ENCODE data around the gene PNKD. TPM values are rescaled to one million over a fixed set of nuclear protein-coding genes. Genes with fewer than 3 reads are reported as not detected.

The PNKD gene
- total RNA-seq, 4 donors from 2014 or later = 20.1 to 35.8 (median 31.9) TPM

DNA sequence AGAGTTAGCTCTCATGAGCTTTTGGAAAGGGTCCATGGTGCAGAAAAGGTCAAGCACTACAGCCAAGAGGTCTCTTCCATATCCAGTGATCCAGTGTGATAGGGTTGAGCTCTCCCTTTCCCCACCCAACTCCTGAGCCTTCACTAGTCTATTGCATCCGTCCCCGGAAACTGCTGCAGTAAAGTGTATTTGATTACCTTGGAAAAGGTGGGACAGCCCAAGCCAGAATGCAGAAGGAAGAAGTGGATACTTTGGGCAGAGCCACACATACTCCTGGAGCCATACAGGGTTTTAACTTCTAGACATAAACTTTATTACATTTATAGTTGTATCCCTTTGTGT is 3.6 kb downstream of the PNKD start:
- no peaks in the 10 kb centered on the region for H3K9me3 ChIP-seq
- H3K27me3 ChIP-seq = no peaks in the 10 kb centered on the region
- ATAC-seq = no peak
- no peak for DNase-seq
- no peak overlapping the region for H3K4me3 ChIP-seq
- peaks cover 32 to 38% of the 10 kb centered on the region in 2 donors for H3K4me1 ChIP-seq
- intact Hi-C loops (cut with DNase I; ENCODE audit: low total_unique reads) (loop anchor here (2.0 to 10.0 kb wide), 3 partner anchors 17 to 1859 kb away; partner anchors contain the start of gene SMARCAL1), in situ Hi-C loops (cut with MboI; ENCODE audit: low sequenced_read_pairs in 4 of 4) (loop anchor here in 2 of 4 donors (10.0 kb wide), 2 partner anchors 121 to 291 kb away; partner anchors contain the start of genes CNOT9 (in 1 of the 2), CTDSP1 (in 1 of the 2) and USP37 (in 1 of the 2))
- peak overlapping the region; percentile 78 to 90 (median 83) for H3K27ac ChIP-seq
- TF ChIP-seq POLR2A (IDR thresholded peaks at IDR 0.05) = no peak
- TF ChIP-seq, protein P1, sequence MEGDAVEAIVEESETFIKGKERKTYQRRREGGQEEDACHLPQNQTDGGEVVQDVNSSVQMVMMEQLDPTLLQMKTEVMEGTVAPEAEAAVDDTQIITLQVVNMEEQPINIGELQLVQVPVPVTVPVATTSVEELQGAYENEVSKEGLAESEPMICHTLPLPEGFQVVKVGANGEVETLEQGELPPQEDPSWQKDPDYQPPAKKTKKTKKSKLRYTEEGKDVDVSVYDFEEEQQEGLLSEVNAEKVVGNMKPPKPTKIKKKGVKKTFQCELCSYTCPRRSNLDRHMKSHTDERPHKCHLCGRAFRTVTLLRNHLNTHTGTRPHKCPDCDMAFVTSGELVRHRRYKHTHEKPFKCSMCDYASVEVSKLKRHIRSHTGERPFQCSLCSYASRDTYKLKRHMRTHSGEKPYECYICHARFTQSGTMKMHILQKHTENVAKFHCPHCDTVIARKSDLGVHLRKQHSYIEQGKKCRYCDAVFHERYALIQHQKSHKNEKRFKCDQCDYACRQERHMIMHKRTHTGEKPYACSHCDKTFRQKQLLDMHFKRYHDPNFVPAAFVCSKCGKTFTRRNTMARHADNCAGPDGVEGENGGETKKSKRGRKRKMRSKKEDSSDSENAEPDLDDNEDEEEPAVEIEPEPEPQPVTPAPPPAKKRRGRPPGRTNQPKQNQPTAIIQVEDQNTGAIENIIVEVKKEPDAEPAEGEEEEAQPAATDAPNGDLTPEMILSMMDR (IDR thresholded peaks at IDR 0.05 in 4 of 5, conservative IDR thresholded peaks at IDR 0.05 in 1 of 5) = no peak
- H3K36me3 ChIP-seq = peaks cover 0 to 54% of the 10 kb centered on the region in 2 donors

DNA sequence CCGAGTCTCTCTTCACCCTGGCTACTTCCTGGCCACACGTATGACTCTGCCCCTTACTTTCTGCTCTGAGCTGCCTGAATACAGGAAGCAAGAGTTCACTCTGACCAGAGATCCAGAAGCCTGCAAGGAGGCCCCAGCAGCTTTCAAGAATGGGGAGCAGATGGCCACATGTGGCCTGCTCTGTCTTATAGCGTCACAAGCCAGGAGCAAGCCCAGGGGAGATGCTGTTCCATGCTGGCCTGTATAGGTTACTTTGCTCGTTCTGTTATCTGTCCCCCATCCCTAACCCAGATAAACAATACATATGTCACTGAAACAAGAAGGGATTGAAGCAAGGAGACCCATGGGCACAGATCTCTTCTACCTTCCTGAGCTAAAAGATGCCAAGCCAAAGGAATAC is 4.3 kb downstream of the PNKD start:
- ATAC-seq = no peak
- Histone ChIP-seq H3K4me1 (peaks cover 27 to 33% of the 10 kb centered on the region in 2 donors), H3K27me3 (no peaks in the 10 kb centered on the region), H3K27ac (peak overlapping the region; percentile 78 to 90 (median 83)), H3K36me3 (peaks cover 0 to 61% of the 10 kb centered on the region in 2 donors), H3K9me3 (no peaks in the 10 kb centered on the region), H3K4me3 (no peak overlapping the region)
- no peak for TF ChIP-seq POLR2A (IDR thresholded peaks at IDR 0.05)
- TF ChIP-seq, protein P1 (IDR thresholded peaks at IDR 0.05 in 4 of 5, conservative IDR thresholded peaks at IDR 0.05 in 1 of 5) = no peak
- in situ Hi-C loops (cut with MboI; ENCODE audit: low sequenced_read_pairs in 4 of 4) = loop anchor here in 2 of 4 donors (10.0 kb wide), 2 partner anchors 120 to 290 kb away; partner anchors contain the start of genes CNOT9 (in 1 of the 2), CTDSP1 (in 1 of the 2) and USP37 (in 1 of the 2)
- no peak for DNase-seq
- intact Hi-C loops (cut with DNase I; ENCODE audit: low total_unique reads) = loop anchor here (5.0 to 10.0 kb wide), 2 partner anchors 87 to 1860 kb away; partner anchors contain the start of gene SMARCAL1

DNA sequence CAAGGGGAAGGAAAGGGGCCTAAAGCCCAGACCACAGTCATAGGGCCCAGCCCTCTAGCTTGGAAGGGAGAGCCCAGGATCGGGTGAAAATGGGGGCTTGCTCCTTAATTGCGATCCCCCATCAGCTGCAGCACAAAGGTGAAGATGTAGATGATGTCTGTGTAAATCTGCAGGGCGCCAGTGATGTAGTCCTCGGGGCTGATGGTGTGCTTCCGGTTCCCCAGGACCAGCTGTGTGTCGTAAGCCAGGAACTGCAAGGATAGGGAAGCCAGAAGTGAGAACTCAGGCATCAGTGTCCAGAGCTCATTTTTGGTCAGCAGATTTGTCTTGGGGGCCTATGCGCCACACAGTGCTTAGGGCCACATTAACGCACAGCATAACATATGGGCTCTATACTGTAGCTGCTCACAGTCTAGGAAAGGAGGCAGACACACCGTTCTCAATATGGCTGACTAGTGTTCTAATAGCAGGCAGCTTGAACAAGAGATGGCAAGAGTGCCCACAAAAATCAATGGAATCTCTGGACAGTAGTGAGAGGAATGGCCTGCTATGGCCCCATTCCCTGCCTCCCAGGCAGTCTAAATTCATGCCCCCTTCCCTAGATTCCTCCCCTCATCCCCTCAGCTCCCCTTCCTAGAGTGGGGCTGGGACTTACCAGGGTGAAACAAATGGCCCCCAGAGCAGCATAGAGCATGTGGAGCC is 5.2 kb downstream of the PNKD start:
- Histone ChIP-seq H3K9me3 (no peaks in the 10 kb centered on the region), H3K36me3 (peaks cover 0 to 70% of the 10 kb centered on the region in 2 donors), H3K4me3 (no peak overlapping the region), H3K27me3 (no peaks in the 10 kb centered on the region), H3K27ac (peak overlapping the region; percentile 38 to 90 (median 82)), H3K4me1 (peaks cover 27 to 33% of the 10 kb centered on the region in 2 donors)
- ATAC-seq (no peak), DNase-seq (no peak)
- in situ Hi-C loops (cut with MboI; ENCODE audit: low sequenced_read_pairs in 4 of 4) = loop anchor here in 3 of 4 donors (10.0 to 25.0 kb wide), 3 partner anchors 119 to 387 kb away; partner anchors contain the start of genes BCS1L (in 3 of the 3), RNF25 (in 3 of the 3), STK36 (in 3 of the 3) and ZNF142 (in 3 of the 3)
- TF ChIP-seq, protein P1 (IDR thresholded peaks at IDR 0.05 in 4 of 5, conservative IDR thresholded peaks at IDR 0.05 in 1 of 5) = no peak
- TF ChIP-seq POLR2A (IDR thresholded peaks at IDR 0.05) = no peak
- intact Hi-C loops (cut with DNase I; ENCODE audit: low total_unique reads) = loop anchor here (10.0 kb wide), 1 partner anchor 1861 kb away; the partner anchor contains the start of gene SMARCAL1

DNA sequence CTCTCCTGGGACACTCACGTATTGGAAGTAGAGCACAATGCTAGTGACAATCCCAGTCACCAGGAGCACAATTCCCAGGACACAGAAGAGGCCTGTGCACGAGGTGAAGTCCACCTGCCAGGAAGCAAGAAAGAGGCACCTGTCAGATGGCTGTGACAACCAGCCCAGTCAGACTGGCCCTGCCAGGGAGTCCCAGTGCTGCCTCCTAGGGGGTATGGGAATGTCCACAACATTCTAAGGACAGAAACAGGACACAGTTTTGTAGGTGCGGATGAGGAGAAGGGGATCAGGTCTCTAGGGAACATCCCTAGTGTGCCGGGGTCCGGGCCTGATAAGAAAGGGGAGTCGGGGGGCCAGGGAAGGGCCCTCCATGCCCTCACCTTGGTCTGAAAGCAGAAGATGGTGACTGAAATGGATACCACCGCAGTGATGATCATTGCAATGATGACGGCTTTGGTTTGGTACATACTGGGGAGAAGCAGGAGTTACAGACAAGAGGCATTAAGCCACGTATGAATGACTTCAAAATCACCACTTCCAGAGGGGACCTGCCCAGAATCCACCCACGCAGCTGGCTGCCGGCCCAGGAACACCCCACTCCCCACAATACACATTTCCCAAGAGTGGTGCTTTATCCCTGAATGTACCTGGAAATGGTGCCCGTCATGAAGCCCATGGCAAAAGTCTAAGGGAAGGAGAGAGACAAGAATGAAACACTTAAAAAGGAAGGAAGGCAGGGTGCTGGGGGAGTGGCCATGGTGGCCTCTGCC is 6.9 kb downstream of the PNKD start:
- DNase-seq (no peak), ATAC-seq (no peak)
- Histone ChIP-seq H3K27ac (peak overlapping the region; percentile 38 to 90 (median 58)), H3K4me1 (peaks cover 26 to 30% of the 10 kb centered on the region in 2 donors), H3K9me3 (no peaks in the 10 kb centered on the region), H3K27me3 (no peaks in the 10 kb centered on the region), H3K4me3 (no peak overlapping the region), H3K36me3 (peaks cover 0 to 84% of the 10 kb centered on the region in 2 donors)
- in situ Hi-C loops (cut with MboI; ENCODE audit: low sequenced_read_pairs in 4 of 4) (loop anchor here in 3 of 4 donors (10.0 to 25.0 kb wide), 3 partner anchors 118 to 385 kb away; partner anchors contain the start of genes BCS1L (in 3 of the 3), RNF25 (in 3 of the 3), STK36 (in 3 of the 3) and ZNF142 (in 3 of the 3)), intact Hi-C loops (cut with DNase I; ENCODE audit: low total_unique reads) (loop anchor here (10.0 kb wide), 1 partner anchor 1862 kb away; the partner anchor contains the start of gene SMARCAL1)
- TF ChIP-seq POLR2A (IDR thresholded peaks at IDR 0.05) = no peak
- TF ChIP-seq, protein P1 (IDR thresholded peaks at IDR 0.05 in 4 of 5, conservative IDR thresholded peaks at IDR 0.05 in 1 of 5) = peak in 2 of 5 experiments; percentile 12 to 18
